Right lobe of liver (tissue), 6 donors: ENCODE measurements around the gene DEXI. TPM values are rescaled to one million over a fixed set of nuclear protein-coding genes. Genes with fewer than 3 reads are reported as not detected.

ENCODE experiments used
- ATAC-seq, 4 donors: fragments of 200-7000 bp; cut with Tn5 transposase; one replicate each; pipeline ENCODE4 v1.9.1; 2020; ENCODE audit warnings: mild to moderate bottlenecking in 4 of 4, moderate library complexity in 4 of 4
- DNase-seq, 3 donors: peaks; one replicate each; pipeline ENCODE4 v3.0.0-alpha.2; 2020
- H3K27ac ChIP-seq, 3 donors: fragments of 200-600 bp; one replicate each; pipeline ENCODE4 v1.8.0; 2022
- H3K27me3 ChIP-seq, 2 donors: fragments of 200-600 bp; one replicate each; pipeline ENCODE4 v1.8.0; 2022
- H3K36me3 ChIP-seq, 4 donors: fragments of 200-600 bp; sonication (generic) in 1 of 4; one replicate each; pipeline versions ENCODE4 v1.5.1 to v1.8.0; 2017 to 2022; ENCODE audit warnings: control low read depth in 1 of 4
- H3K4me1 ChIP-seq, 4 donors: fragments of 200-600 bp; sonication (generic) in 1 of 4; one replicate each; pipeline versions ENCODE4 v1.5.1 to v1.8.0; 2017 to 2022; ENCODE audit warnings: control low read depth in 1 of 4
- H3K4me3 ChIP-seq, 3 donors: fragments of 200-600 bp; one replicate each; pipeline ENCODE4 v1.8.0; 2022
- H3K9me3 ChIP-seq, 4 donors: fragments of 200-600 bp; sonication (generic) in 1 of 4; one replicate each; pipeline versions ENCODE4 v1.5.1 to v1.8.0; 2017 to 2022; ENCODE audit warnings: control low read depth in 1 of 4
- CTCF ChIP-seq, 4 donors: fragments of 200-600 bp in 3 of 4; fragments of 450-650 bp in 1 of 4; IDR thresholded peaks; one replicate each; pipeline versions ENCODE4 v1.5.1 to v1.8.0; 2016 to 2022; ENCODE audit warnings: antibody characterized with exemption in 4 of 4, mild to moderate bottlenecking in 2 of 4
- POLR2A ChIP-seq: fragments of 450-650 bp; IDR thresholded peaks from one replicate; pipeline ENCODE4 v1.6.1; 2017; ENCODE audit warnings: antibody characterized with exemption, mild to moderate bottlenecking
- WGBS: methylation state at CpG from one replicate; pipeline ENCODE4 v1.1.6; 2018; ENCODE audit warnings: low coverage, low lambda C conversion rate; ENCODE audit not compliant: insufficient coverage; ENCODE audit errors: missing lambda C conversion rate; 5-methylcytosine and 5-hydroxymethylcytosine counted together
- intact Hi-C, 2 donors: fragments of 100-400 bp; cut with DNase I; formaldehyde crosslinking; loops; one replicate each; pipeline versions ENCODE4 v1.11.2 to v1.14.1; 2022
- total RNA-seq, 6 experiments: library from RNA; depleted of rRNA in 2 of 6; stranded (reverse); fragments of >200 nt in 2 of 6; fragmentation: NEBNext Ultra II Directional in 3 of 6; extraction: Animal tissue kit (Norgen Biotek cat#: 25700) in 3 of 6; gene quantifications; one replicate each; pipeline versions ENCODE4 v1.1.0 to v1.2.4, GENCODE V29; 2016 to 2023
- donor health status: DM: no; HTN: yes; CAD: no.
- donor health status: DM: no; HTN: no; CAD: no.
- donor health status: DM: no; HTN: no; CAD: no.
- donor health status: DM: no; HTN: yes; CAD: no.
- donor health status: DM: no; HTN: yes; CAD: no.

DEXI gene
- total RNA-seq, 6 experiments from 2014 or later, result 35.8 to 93.8 (median 54.1) TPM

GRCh38 chr16:10940501-10941079, 1.7 kb downstream of the DEXI start:
- WGBS, result 0% methylated on average over 5 of the region's 8 CpGs
- TF ChIP-seq POLR2A, result no peak
- TF ChIP-seq CTCF (IDR thresholded peaks at IDR 0.05), result no peak
- ATAC-seq (peak in 1 of 4 donors; percentile 0), DNase-seq (peak in 2 of 3 donors; percentile 44 to 69)
- no peaks in the 10 kb centered on the region for H3K27me3 ChIP-seq
- peak overlapping the region; percentile 9 to 71 (median 49) for H3K27ac ChIP-seq
- H3K9me3 ChIP-seq, result no peaks in the 10 kb centered on the region
- no peaks in the 10 kb centered on the region for H3K36me3 ChIP-seq
- peak overlapping the region; percentile 70 to 75 (median 73) for H3K4me3 ChIP-seq
- intact Hi-C loops, result no loop called here
- peaks cover 0 to 74% (median 27%) of the 10 kb centered on the region in 4 donors for H3K4me1 ChIP-seq

DNA sequence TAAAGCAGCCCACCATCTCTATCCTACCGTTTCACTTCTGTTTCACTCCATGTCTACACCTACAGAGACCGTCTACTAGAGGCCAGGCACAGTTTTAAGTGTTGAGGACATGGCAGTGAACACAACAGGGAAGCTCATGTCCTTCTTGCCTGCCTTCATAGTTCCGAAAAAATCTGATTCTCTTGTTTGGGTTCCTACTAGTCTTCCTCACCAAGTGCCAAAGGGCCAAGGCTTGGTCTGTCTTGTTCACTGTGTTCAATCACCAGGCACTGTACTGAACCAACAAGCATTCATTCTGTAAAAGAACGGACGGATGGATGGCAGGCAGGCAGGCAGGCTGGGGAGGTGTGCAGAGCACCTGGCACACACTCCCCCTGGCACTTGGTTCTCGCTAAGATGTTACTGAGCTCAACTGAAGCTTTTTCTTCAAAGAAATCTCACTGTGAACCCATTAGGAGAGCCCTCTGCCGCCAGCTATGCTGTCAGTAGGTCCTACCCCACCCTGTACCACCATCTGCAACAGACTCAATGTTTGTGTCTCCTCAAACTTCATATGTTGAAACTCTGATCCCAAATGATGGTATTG, 2.5 kb downstream of the DEXI start:
- TF ChIP-seq POLR2A (no peak), CTCF (IDR thresholded peaks at IDR 0.05) (no peak)
- intact Hi-C loops, result no loop called here
- Histone ChIP-seq H3K9me3 (no peaks in the 10 kb centered on the region), H3K27ac (peak overlapping the region; percentile 9 to 71 (median 49)), H3K36me3 (no peaks in the 10 kb centered on the region), H3K4me1 (peaks cover 0 to 76% (median 28%) of the 10 kb centered on the region in 4 donors), H3K27me3 (no peaks in the 10 kb centered on the region), H3K4me3 (peak overlapping the region; percentile 70 to 75 (median 73))
- ATAC-seq (no peak), DNase-seq (no peak)
- WGBS, result 51% methylated on average over 5 of the region's 7 CpGs

GRCh38 chr16:10938796-10939648, 3.2 kb downstream of the DEXI start:
- TF ChIP-seq POLR2A (no peak), CTCF (IDR thresholded peaks at IDR 0.05) (no peak)
- H3K9me3 ChIP-seq, result no peaks in the 10 kb centered on the region
- ATAC-seq (peak; percentile 10 to 43 (median 30)), DNase-seq (peak in 1 of 3 donors; percentile 69)
- intact Hi-C loops, result no loop called here
- WGBS, result 21% methylated on average over 7 of the region's 7 CpGs
- peak overlapping the region; percentile 49 to 71 (median 49) for H3K27ac ChIP-seq
- peaks cover 0 to 78% (median 31%) of the 10 kb centered on the region in 4 donors for H3K4me1 ChIP-seq
- peak overlapping the region; percentile 0 to 73 (median 70) for H3K4me3 ChIP-seq
- H3K36me3 ChIP-seq, result no peaks in the 10 kb centered on the region
- H3K27me3 ChIP-seq, result no peaks in the 10 kb centered on the region

- WGBS, result 22% methylated on average over 3 of the region's 7 CpGs
- intact Hi-C loops, result no loop called here
- Histone ChIP-seq H3K27ac (peak overlapping the region; percentile 49 to 71 (median 49)), H3K27me3 (no peaks in the 10 kb centered on the region), H3K4me3 (peak overlapping the region; percentile 0 to 37 (median 34)), H3K36me3 (peaks cover 0 to 5% (median 0%) of the 10 kb centered on the region in 4 donors), H3K4me1 (peaks cover 0 to 72% (median 31%) of the 10 kb centered on the region in 4 donors), H3K9me3 (no peaks in the 10 kb centered on the region)
- DNase-seq, result no peak
- peak in 1 of 4 donors; percentile 5 for ATAC-seq
- no peak for TF ChIP-seq CTCF (IDR thresholded peaks at IDR 0.05)
- TF ChIP-seq POLR2A, result no peak
Observed at GRCh38 chr16:10938321-10938720, 3.9 kb downstream of the DEXI start.
